ENCODE data around the gene NPR2. TPM values are rescaled to one million over a fixed set of nuclear protein-coding genes. Genes with fewer than 3 reads are reported as not detected.

Gene NPR2
- polyA plus RNA-seq, 2 donors: 3.8 to 5.1 TPM

DNA sequence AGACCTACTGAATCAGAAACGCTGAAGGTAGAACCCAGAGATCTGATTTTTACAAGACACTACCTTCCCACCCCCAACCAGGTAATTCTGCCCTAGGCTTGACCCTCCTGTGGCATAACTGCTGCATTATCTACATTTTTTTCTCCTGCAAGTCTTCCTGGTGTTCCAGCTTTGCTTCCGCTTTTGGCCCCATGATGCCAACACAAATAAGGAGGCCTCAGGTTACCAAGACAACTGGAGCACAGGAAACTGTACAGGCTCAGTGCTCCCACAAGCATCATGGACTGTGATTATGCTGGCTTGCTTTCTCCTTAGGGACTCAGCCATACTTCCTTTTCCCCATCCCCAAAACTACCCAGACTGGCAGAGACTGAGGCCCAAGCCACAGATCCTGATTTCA is 30.7 kb upstream of the NPR2 start:
- 63 to 76% methylated on average over 2 of the region's 2 CpGs for WGBS, 2 donors
- Histone ChIP-seq H3K4me3 (ENCODE audit: low read depth in 1 of 2, low read length in 2 of 2) (no peak overlapping the region), H3K9me3 (ENCODE audit: control insufficient read depth in 2 of 2, insufficient read depth in 1 of 2, low read depth in 1 of 2, low read length in 1 of 2) (no peaks in the 10 kb centered on the region), H3K27me3 (ENCODE audit: control insufficient read depth in 1 of 2, insufficient read depth in 2 of 2, low read length in 2 of 2) (no peaks in the 10 kb centered on the region), H3K4me1 (ENCODE audit: control insufficient read depth in 2 of 2, insufficient read depth in 2 of 2, low read length in 1 of 2) (peaks cover 0 to 11% of the 10 kb centered on the region in 2 donors), H3K36me3 (ENCODE audit: control insufficient read depth in 2 of 2, insufficient read depth in 2 of 2, low read length in 1 of 2) (peaks cover 0 to 2% of the 10 kb centered on the region in 2 donors), H3K27ac (ENCODE audit: low read depth in 2 of 2, low read length in 1 of 2) (no peak overlapping the region)

DNA sequence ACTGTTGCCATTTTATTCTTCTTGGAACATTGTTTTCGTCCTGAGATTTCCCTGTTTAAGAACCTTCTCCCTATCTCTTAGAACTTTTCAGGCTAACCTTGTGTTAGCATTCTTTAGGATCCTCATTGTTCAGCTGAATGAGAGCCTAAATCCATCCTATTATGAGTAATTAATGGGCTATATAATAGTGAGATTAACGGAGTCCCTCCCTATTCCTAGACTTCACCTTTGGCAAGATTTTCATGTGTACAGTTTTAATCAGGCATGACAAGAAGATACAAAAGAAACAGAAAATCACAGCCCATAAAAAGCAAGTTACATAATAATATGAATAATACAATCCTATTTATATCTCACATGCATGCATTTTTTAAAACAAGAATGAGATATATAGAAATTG is 28.2 kb upstream of the NPR2 start:
- Histone ChIP-seq H3K27me3 (ENCODE audit: control insufficient read depth in 1 of 2, insufficient read depth in 2 of 2, low read length in 2 of 2) (no peaks in the 10 kb centered on the region), H3K4me3 (ENCODE audit: low read depth in 1 of 2, low read length in 2 of 2) (no peak overlapping the region), H3K4me1 (ENCODE audit: control insufficient read depth in 2 of 2, insufficient read depth in 2 of 2, low read length in 1 of 2) (no peaks in the 10 kb centered on the region), H3K36me3 (ENCODE audit: control insufficient read depth in 2 of 2, insufficient read depth in 2 of 2, low read length in 1 of 2) (peaks cover 0 to 2% of the 10 kb centered on the region in 2 donors), H3K27ac (ENCODE audit: low read depth in 2 of 2, low read length in 1 of 2) (no peak overlapping the region), H3K9me3 (ENCODE audit: control insufficient read depth in 2 of 2, insufficient read depth in 1 of 2, low read depth in 1 of 2, low read length in 1 of 2) (no peaks in the 10 kb centered on the region)
- WGBS, 2 donors: 46 to 72% methylated on average over 2 of the region's 2 CpGs

DNA sequence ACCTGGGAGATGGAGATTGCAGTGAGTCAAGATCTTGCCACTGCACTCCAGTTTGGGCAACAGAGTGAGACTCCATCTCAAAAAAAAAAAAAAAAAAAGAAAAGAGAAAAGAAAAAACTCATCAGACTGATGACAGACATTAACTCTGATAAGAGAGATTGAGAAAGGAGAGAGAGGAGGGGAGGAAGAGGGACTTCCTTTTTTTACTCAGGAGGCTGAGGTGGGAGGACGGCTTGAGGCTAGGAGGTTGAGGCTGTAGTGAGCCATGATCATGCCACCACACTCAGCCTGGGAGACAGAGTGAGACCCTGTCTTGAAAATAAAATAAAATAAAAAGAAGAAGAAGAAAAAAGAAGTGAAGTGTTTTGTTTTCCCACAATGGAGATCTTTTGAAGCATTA is 27.6 kb upstream of the NPR2 start:
- Histone ChIP-seq H3K27ac (ENCODE audit: low read depth in 2 of 2, low read length in 1 of 2) (no peak overlapping the region), H3K4me1 (ENCODE audit: control insufficient read depth in 2 of 2, insufficient read depth in 2 of 2, low read length in 1 of 2) (no peaks in the 10 kb centered on the region), H3K9me3 (ENCODE audit: control insufficient read depth in 2 of 2, insufficient read depth in 1 of 2, low read depth in 1 of 2, low read length in 1 of 2) (no peaks in the 10 kb centered on the region), H3K36me3 (ENCODE audit: control insufficient read depth in 2 of 2, insufficient read depth in 2 of 2, low read length in 1 of 2) (peaks cover 0 to 2% of the 10 kb centered on the region in 2 donors), H3K4me3 (ENCODE audit: low read depth in 1 of 2, low read length in 2 of 2) (no peak overlapping the region), H3K27me3 (ENCODE audit: control insufficient read depth in 1 of 2, insufficient read depth in 2 of 2, low read length in 2 of 2) (no peaks in the 10 kb centered on the region)
- 95 to 100% methylated on average over 1 of the region's 1 CpG for WGBS, 2 donors

DNA sequence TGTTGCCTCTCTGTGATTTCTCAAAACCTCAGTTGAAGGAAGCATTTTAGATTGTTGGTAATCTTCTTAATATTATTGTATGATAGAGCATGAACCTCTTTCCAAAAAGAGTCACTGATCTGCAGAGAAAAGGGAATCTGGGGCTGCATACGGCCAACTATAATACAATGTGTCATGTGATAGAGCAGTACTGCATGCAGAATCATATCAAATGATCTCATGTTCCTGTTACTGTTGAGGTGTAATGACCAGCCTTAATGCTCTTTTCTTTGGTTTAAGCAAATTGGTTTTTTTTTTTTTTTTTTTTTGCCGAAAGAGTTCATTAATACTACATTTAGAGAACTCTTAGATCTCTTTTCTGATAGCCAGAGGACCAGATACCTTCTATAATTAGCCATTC is 24.4 kb upstream of the NPR2 start:
- no peaks in the 10 kb centered on the region for H3K27me3 ChIP-seq (ENCODE audit: control insufficient read depth in 1 of 2, insufficient read depth in 2 of 2, low read length in 2 of 2)
- H3K9me3 ChIP-seq (ENCODE audit: control insufficient read depth in 2 of 2, insufficient read depth in 1 of 2, low read depth in 1 of 2, low read length in 1 of 2): no peaks in the 10 kb centered on the region
- H3K4me3 ChIP-seq (ENCODE audit: low read depth in 1 of 2, low read length in 2 of 2): no peak overlapping the region
- H3K27ac ChIP-seq (ENCODE audit: low read depth in 2 of 2, low read length in 1 of 2): no peak overlapping the region
- WGBS, 2 donors: 91 to 92% methylated on average over 2 of the region's 2 CpGs
- no peaks in the 10 kb centered on the region for H3K4me1 ChIP-seq (ENCODE audit: control insufficient read depth in 2 of 2, insufficient read depth in 2 of 2, low read length in 1 of 2)
- H3K36me3 ChIP-seq (ENCODE audit: control insufficient read depth in 2 of 2, insufficient read depth in 2 of 2, low read length in 1 of 2): no peaks in the 10 kb centered on the region

DNA sequence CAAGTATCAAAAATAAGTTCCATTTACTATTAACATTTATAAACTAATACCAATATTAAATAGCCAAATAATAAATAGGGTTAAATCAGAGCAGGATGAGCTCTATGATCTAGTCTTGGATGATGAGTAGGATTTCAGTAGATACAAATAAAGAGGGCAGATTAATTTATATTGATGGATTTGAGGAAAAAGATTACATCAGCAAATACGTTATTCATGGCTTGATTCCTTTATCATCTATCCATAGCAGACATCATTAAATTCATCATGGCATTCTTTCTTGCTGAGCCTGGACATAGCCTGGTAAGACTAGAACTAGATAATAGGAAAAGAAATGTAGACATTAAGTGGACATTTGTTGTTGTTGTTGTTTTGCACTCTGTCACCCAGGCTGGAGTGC is 23.9 kb upstream of the NPR2 start:
- H3K9me3 ChIP-seq (ENCODE audit: control insufficient read depth in 2 of 2, insufficient read depth in 1 of 2, low read depth in 1 of 2, low read length in 1 of 2): no peaks in the 10 kb centered on the region
- no peaks in the 10 kb centered on the region for H3K27me3 ChIP-seq (ENCODE audit: control insufficient read depth in 1 of 2, insufficient read depth in 2 of 2, low read length in 2 of 2)
- H3K27ac ChIP-seq (ENCODE audit: low read depth in 2 of 2, low read length in 1 of 2): no peak overlapping the region
- WGBS, 2 donors: 74 to 87% methylated on average over 1 of the region's 1 CpG
- no peak overlapping the region for H3K4me3 ChIP-seq (ENCODE audit: low read depth in 1 of 2, low read length in 2 of 2)
- H3K4me1 ChIP-seq (ENCODE audit: control insufficient read depth in 2 of 2, insufficient read depth in 2 of 2, low read length in 1 of 2): no peaks in the 10 kb centered on the region
- H3K36me3 ChIP-seq (ENCODE audit: control insufficient read depth in 2 of 2, insufficient read depth in 2 of 2, low read length in 1 of 2): no peaks in the 10 kb centered on the region

DNA sequence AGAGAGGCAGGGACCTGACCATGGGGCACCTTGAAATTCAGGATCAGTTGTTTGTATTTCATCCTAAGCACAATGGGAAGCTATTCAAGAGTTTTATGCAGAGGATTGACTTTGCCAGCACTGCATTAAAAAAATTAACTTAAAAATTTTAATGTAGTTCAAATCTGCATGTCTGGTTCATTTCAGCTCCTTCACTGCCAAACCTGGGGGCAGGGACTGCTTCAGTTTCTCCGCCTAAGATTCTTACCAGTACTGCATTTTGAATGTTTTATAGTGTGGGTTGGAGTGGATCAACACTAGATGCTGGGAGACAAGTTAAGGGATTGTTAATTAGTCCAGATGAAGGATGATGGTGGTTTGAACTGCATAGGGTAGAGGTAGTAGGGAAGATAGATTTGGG is 21.6 kb upstream of the NPR2 start:
- Histone ChIP-seq H3K4me3 (ENCODE audit: low read depth in 1 of 2, low read length in 2 of 2) (no peak overlapping the region), H3K9me3 (ENCODE audit: control insufficient read depth in 2 of 2, insufficient read depth in 1 of 2, low read depth in 1 of 2, low read length in 1 of 2) (no peaks in the 10 kb centered on the region), H3K27me3 (ENCODE audit: control insufficient read depth in 1 of 2, insufficient read depth in 2 of 2, low read length in 2 of 2) (no peaks in the 10 kb centered on the region), H3K27ac (ENCODE audit: low read depth in 2 of 2, low read length in 1 of 2) (no peak overlapping the region), H3K4me1 (ENCODE audit: control insufficient read depth in 2 of 2, insufficient read depth in 2 of 2, low read length in 1 of 2) (no peaks in the 10 kb centered on the region), H3K36me3 (ENCODE audit: control insufficient read depth in 2 of 2, insufficient read depth in 2 of 2, low read length in 1 of 2) (no peaks in the 10 kb centered on the region)
- 97 to 98% methylated on average over 1 of the region's 1 CpG for WGBS, 2 donors

DNA sequence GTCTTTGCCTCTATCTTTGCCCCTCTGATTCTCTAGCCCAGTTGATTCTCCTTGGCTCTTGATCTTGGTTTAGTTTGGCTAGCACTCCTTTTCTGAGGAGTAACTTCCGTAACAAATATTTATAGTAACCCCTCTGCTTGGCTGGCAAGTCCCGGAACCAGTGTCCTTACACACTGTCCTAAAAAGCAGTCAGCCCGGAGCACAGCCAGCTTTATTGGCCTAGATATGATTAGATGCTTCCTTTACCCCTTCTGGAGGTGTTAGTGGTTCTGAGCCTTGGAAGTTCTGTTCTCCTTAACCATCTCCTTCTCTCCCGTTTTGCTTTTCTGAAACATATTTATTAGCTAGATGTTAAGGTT is 20.3 kb upstream of the NPR2 start:
- no peaks in the 10 kb centered on the region for H3K9me3 ChIP-seq (ENCODE audit: control insufficient read depth in 2 of 2, insufficient read depth in 1 of 2, low read depth in 1 of 2, low read length in 1 of 2)
- H3K4me1 ChIP-seq (ENCODE audit: control insufficient read depth in 2 of 2, insufficient read depth in 2 of 2, low read length in 1 of 2): no peaks in the 10 kb centered on the region
- no peak overlapping the region for H3K4me3 ChIP-seq (ENCODE audit: low read depth in 1 of 2, low read length in 2 of 2)
- no peaks in the 10 kb centered on the region for H3K36me3 ChIP-seq (ENCODE audit: control insufficient read depth in 2 of 2, insufficient read depth in 2 of 2, low read length in 1 of 2)
- H3K27me3 ChIP-seq (ENCODE audit: control insufficient read depth in 1 of 2, insufficient read depth in 2 of 2, low read length in 2 of 2): no peaks in the 10 kb centered on the region
- H3K27ac ChIP-seq (ENCODE audit: low read depth in 2 of 2, low read length in 1 of 2): no peak overlapping the region
- 24 to 36% methylated on average over 4 of the region's 4 CpGs for WGBS, 2 donors

DNA sequence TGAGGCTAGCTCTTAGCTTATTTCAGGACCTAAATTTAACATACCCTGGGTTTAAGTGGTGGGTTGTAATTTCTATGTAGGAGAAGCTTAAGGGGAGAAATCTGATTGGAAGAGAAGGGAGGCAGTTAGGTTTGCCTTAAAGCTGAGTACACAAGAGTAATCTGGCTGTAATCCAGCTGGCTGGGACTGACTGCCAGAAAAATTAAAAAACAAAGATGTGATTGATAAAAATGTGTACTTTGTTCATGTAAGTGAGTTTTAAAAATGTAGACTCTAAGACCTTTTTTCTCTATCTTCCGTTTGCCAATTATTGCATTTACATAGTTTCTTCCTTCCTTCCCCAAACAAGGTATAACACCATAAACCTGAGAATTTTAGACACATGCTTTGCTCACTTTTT is 19.9 kb upstream of the NPR2 start:
- no peaks in the 10 kb centered on the region for H3K4me1 ChIP-seq (ENCODE audit: control insufficient read depth in 2 of 2, insufficient read depth in 2 of 2, low read length in 1 of 2)
- H3K4me3 ChIP-seq (ENCODE audit: low read depth in 1 of 2, low read length in 2 of 2): no peak overlapping the region
- WGBS, 2 donors: 23 to 30% methylated on average over 1 of the region's 1 CpG
- no peaks in the 10 kb centered on the region for H3K27me3 ChIP-seq (ENCODE audit: control insufficient read depth in 1 of 2, insufficient read depth in 2 of 2, low read length in 2 of 2)
- H3K9me3 ChIP-seq (ENCODE audit: control insufficient read depth in 2 of 2, insufficient read depth in 1 of 2, low read depth in 1 of 2, low read length in 1 of 2): no peaks in the 10 kb centered on the region
- H3K27ac ChIP-seq (ENCODE audit: low read depth in 2 of 2, low read length in 1 of 2): no peak overlapping the region
- no peaks in the 10 kb centered on the region for H3K36me3 ChIP-seq (ENCODE audit: control insufficient read depth in 2 of 2, insufficient read depth in 2 of 2, low read length in 1 of 2)

DNA sequence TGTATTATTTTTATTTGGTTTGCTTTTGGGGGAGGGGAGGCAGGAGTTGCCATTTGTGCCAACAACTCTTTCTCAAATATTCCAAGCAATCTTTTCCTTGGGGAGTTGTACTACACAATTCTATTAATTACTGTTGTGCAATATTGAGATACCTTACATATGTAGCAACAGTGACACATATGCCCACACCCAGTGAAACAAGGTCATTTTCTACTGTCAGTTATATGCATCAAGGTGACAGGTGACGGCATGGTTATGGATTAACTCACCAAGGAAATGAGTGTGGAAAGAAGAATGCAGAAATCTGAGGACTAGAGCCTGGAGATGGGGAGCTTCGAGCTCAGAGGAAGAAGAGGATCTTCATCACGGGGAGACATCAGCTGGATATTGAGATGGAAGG is 19.4 kb upstream of the NPR2 start:
- no peak overlapping the region for H3K27ac ChIP-seq (ENCODE audit: low read depth in 2 of 2, low read length in 1 of 2)
- H3K9me3 ChIP-seq (ENCODE audit: control insufficient read depth in 2 of 2, insufficient read depth in 1 of 2, low read depth in 1 of 2, low read length in 1 of 2): no peaks in the 10 kb centered on the region
- H3K36me3 ChIP-seq (ENCODE audit: control insufficient read depth in 2 of 2, insufficient read depth in 2 of 2, low read length in 1 of 2): no peaks in the 10 kb centered on the region
- H3K4me3 ChIP-seq (ENCODE audit: low read depth in 1 of 2, low read length in 2 of 2): no peak overlapping the region
- no peaks in the 10 kb centered on the region for H3K4me1 ChIP-seq (ENCODE audit: control insufficient read depth in 2 of 2, insufficient read depth in 2 of 2, low read length in 1 of 2)
- WGBS, 2 donors: 60 to 78% methylated on average over 3 of the region's 3 CpGs
- no peaks in the 10 kb centered on the region for H3K27me3 ChIP-seq (ENCODE audit: control insufficient read depth in 1 of 2, insufficient read depth in 2 of 2, low read length in 2 of 2)

DNA sequence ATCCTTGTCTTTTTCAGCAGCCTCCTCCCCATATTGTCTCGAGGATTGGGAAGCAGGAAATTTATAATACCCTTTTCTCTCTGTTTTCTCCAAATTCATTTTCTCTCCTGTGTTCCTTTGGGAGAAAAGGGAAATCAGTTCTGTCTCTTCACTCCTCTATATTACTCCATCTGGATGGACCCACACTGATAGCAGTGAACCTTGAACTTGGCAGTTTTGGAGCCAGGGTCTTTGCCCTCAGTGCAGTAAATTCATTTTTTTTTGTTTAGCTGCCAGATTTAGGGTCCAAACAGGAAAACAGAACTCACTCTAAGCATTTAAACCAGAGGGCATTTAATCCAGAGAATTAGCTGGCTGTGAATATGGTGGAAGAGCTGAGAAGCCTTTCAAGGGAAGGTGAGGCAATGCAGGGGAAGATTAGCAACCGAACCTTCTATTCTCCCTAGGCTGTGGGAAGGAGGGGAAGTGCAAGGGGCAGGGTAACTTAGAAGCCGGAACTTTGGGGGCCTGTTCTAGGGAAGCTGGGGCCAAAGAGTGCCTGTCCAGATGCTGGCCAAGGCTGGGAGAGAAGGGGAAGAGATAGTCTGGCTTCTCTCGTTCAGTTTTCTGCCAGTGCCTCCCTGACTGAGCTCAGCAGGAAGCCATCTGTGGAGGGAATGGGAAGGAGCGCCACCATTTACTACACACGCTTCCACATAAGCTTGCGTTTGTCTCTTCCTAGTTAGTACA is 16.3 kb upstream of the NPR2 start:
- WGBS, 2 donors: 74 to 76% methylated on average over 7 of the region's 7 CpGs
- no peaks in the 10 kb centered on the region for H3K4me1 ChIP-seq (ENCODE audit: control insufficient read depth in 2 of 2, insufficient read depth in 2 of 2, low read length in 1 of 2)
- H3K4me3 ChIP-seq (ENCODE audit: low read depth in 1 of 2, low read length in 2 of 2): no peak overlapping the region
- H3K27me3 ChIP-seq (ENCODE audit: control insufficient read depth in 1 of 2, insufficient read depth in 2 of 2, low read length in 2 of 2): no peaks in the 10 kb centered on the region
- H3K27ac ChIP-seq (ENCODE audit: low read depth in 2 of 2, low read length in 1 of 2): no peak overlapping the region
- no peaks in the 10 kb centered on the region for H3K36me3 ChIP-seq (ENCODE audit: control insufficient read depth in 2 of 2, insufficient read depth in 2 of 2, low read length in 1 of 2)
- no peaks in the 10 kb centered on the region for H3K9me3 ChIP-seq (ENCODE audit: control insufficient read depth in 2 of 2, insufficient read depth in 1 of 2, low read depth in 1 of 2, low read length in 1 of 2)
